Measurements from ENCODE around the gene LCOR.

The LCOR gene

DNA sequence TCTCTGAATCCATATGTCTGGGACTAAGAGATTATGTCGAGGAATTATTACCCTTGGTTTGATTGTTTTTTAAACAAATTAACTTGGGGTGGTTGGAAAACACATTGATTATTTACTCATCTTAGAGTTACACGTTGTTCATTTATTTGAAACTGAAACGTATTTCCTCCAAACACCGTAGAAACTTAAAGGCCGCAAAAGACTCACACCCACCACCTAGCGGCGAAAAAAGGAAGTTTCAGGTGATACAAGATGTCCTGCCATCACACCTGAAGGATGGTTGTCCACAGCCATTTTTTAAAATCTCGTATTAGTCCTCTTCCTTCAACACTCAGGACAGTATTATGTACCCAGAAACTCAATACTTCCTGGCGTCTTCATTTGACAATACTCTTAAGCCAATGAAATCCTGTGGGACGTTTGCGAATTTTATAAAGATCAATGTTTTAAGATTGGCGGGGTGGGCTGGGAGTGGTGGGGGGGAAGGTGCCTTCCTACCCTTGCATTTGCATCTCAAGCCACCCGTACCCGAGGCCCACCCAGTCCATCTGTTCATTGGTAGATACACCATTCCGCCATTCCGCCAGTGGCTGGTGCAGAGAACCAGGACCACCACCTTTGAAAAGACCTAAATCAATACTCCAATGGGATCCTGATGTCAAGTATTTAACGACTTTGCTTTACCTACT lies 1.4 kb upstream of the LCOR start:
- H3K27ac ChIP-seq = peak overlapping the region; percentile 11; the same call in 1 of the 2 replicates
- TF ChIP-seq ZFX (IDR thresholded peaks at IDR 0.05) = no peak
- TF ChIP-seq CTCF (conservative IDR thresholded peaks at IDR 0.05) = peak; percentile 92

- peak overlapping the region; percentile 91 for H3K27ac ChIP-seq
- no peak for TF ChIP-seq CTCF (conservative IDR thresholded peaks at IDR 0.05)
- TF ChIP-seq ZFX (IDR thresholded peaks at IDR 0.05) = no peak
These were observed 765 bp upstream of the LCOR start for GRCh38 chr10:96831200-96831866.

GRCh38 chr10:96832721-96833219 lies 672 bp downstream of the LCOR start:
- no peak for TF ChIP-seq ZFX (IDR thresholded peaks at IDR 0.05)
- no peak for TF ChIP-seq CTCF (conservative IDR thresholded peaks at IDR 0.05)
- H3K27ac ChIP-seq = peak overlapping the region; percentile 91

DNA sequence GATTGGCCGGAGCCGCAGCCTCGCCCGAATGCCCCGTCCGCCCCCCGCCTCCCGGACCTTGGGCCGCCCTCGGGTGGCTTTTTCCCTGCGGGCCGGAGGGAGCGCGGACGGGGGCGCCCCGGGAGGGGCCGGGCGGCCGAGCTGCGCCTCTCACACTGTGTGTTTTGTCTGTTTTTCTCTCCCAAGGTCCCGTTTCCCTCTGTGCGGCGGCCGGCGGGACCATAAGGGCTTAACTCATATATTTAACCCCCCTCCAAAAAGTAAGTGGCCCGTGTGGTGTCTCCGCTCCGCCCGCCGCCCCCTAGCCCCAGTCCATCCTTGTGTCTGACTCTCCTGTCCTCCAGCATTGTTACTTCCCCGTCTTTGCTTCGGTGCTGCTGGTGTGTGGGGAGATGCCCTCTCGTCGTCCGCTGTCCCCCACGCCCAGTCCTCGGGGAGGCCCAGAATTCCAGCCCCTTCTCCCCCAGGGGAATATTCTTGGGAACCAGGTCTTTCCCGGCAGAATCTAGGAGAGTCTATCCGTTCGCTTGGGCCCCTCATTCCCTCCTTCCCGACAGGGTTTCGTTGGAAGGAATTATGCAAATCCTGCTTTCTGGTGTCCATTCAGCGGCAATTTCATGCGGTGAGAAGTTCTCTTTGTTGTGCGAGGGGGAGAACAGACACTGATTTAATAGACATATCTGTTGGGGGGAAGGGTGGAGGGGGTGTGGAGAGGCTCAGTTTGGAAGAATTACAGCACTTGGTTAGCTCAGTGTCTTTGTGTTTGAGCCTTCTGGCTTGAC lies 1.3 kb downstream of the LCOR start:
- H3K27ac ChIP-seq = peak overlapping the region; percentile 91
- TF ChIP-seq CTCF (conservative IDR thresholded peaks at IDR 0.05) (no peak), ZFX (IDR thresholded peaks at IDR 0.05) (no peak)

- no peak overlapping the region for H3K27ac ChIP-seq
- TF ChIP-seq CTCF (conservative IDR thresholded peaks at IDR 0.05) (no peak), ZFX (IDR thresholded peaks at IDR 0.05) (no peak)
These were observed 2.0 kb downstream of the LCOR start for GRCh38 chr10:96834120-96834519.

DNA sequence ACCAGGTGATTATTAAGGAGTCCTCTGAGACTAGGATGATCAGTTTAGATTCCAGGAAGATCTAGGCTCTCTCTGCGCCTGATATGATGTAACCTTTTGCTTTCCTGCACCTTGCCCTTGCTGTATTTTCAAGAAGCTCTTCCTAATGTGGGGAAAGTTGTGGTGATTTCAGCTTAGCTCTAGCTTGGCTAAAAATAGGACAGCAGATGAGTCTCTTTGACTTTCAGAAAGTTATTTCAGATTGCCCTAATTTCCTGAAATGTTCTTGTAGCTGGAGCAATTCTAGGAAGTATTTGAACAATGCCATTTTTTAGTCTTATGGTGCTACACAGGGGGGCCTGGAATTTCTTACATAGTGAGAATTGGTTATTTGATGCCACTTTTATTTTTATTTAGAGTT lies 3.8 kb downstream of the LCOR start:
- TF ChIP-seq ZFX (IDR thresholded peaks at IDR 0.05) = no peak
- no peak for TF ChIP-seq CTCF (conservative IDR thresholded peaks at IDR 0.05)
- no peak overlapping the region for H3K27ac ChIP-seq

- no peak overlapping the region for H3K27ac ChIP-seq
- TF ChIP-seq CTCF (conservative IDR thresholded peaks at IDR 0.05) (no peak), ZFX (IDR thresholded peaks at IDR 0.05) (no peak)
These were observed 6.4 kb downstream of the LCOR start for GRCh38 chr10:96838529-96838928.
